RWPE1 (cell line): ENCODE measurements around the gene ANKRD34B.

Source experiments
- CTCF ChIA-PET: fragments of 350-600 bp; sonication (Branson Sonifier 250); formaldehyde crosslinking; extraction: SDS; loops from one replicate; lab custom pipeline; 2021; lab: Yijun Ruan, JAX
- POLR2A ChIA-PET: fragments of 400-600 bp; formaldehyde crosslinking; extraction: SDS; loops from one replicate; lab custom pipeline; 2020; ENCODE audit warnings: antibody characterized with exemption; ENCODE audit not compliant: low non-redundant PET; lab: Yijun Ruan, JAX
- DNase-seq: peaks from one replicate; pipeline ENCODE4 v3.0.0; 2012; ENCODE audit warnings: low spot score
- H3K27ac ChIP-seq: fragments of 450-650 bp; 2 replicates; pipeline ENCODE4 v1.5.1; 2017
- TF ChIP-seq, protein P1 (sequence below): fragments of 450-650 bp; conservative IDR thresholded peaks from 2 replicates; pipeline ENCODE4 v1.5.1; 2017; ENCODE audit warnings: low read depth, mild to moderate bottlenecking

The ANKRD34B gene

DNA sequence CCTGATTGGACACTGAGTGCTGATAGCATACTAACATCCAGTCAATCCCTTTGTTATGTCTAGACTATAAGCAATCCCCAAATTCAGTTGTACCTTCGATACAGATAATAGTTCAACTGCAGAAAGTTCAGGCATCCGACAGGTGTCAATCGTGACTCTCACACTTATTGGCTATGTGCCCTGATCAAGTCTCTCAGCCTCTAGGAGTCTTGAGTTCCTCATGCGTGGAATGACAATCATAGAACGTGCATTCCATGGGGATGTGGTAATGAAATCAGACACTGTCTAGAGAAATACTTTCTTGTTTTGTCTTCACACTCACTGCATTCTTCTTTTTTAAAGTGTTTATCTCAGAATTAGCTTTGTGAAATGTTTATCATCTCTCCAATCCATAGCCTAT lies 4.8 kb downstream of the ANKRD34B start:
- ChIA-PET CTCF (no interaction called here), POLR2A (no interaction called here)

DNA sequence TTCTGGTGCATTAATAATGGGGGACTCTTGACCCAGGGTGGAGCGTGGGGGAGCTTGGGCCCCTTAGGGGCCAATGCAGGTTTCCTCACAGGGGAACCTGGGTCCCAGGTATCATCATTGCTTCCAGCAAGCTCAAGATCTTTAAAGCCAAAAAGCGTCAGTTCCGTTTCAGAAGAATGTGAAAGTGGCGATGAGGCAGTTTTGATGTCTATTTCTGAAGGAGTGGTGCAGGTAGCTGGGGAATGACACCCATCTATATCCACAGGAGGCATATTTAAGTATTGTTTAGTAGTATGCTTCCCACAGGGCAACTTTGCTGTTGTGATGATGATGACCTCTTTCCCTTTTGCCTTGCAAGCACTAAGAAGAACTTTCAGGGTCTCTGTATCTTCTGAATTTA lies 10.8 kb downstream of the ANKRD34B start:
- TF ChIP-seq, protein P1, sequence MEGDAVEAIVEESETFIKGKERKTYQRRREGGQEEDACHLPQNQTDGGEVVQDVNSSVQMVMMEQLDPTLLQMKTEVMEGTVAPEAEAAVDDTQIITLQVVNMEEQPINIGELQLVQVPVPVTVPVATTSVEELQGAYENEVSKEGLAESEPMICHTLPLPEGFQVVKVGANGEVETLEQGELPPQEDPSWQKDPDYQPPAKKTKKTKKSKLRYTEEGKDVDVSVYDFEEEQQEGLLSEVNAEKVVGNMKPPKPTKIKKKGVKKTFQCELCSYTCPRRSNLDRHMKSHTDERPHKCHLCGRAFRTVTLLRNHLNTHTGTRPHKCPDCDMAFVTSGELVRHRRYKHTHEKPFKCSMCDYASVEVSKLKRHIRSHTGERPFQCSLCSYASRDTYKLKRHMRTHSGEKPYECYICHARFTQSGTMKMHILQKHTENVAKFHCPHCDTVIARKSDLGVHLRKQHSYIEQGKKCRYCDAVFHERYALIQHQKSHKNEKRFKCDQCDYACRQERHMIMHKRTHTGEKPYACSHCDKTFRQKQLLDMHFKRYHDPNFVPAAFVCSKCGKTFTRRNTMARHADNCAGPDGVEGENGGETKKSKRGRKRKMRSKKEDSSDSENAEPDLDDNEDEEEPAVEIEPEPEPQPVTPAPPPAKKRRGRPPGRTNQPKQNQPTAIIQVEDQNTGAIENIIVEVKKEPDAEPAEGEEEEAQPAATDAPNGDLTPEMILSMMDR = no peak
- CTCF ChIA-PET = interaction anchor here (0.5 kb wide), 1 partner anchor 23 kb away, joined by 3 read pairs; no protein-coding TSS in a partner anchor
- DNase-seq = no peak
- POLR2A ChIA-PET = no interaction called here
- no peak overlapping the region for H3K27ac ChIP-seq

More for the DNA sequence above, 4.8 kb downstream of the ANKRD34B start:
- TF ChIP-seq, protein P1 = no peak
- no peak overlapping the region for H3K27ac ChIP-seq
- no peak for DNase-seq

DNA sequence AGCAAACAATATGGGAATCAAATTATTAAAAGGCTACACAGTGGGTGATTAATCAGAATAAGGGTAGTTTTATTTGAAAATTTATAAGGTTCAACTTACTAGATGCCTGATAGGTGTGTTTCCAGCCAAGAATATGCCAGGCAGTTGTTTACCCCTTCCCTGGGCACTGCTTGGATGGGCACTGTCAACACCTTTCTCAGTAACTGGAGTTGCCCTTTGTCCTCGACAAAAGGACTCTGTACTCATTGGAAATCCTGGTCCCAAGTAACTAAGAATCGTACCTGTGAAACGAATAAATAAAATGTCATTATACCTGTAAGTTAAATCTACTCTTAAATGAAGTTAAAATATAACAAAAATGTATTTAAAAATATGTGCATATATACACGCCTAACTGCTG lies 15.0 kb downstream of the ANKRD34B start:
- TF ChIP-seq, protein P1 = no peak
- no peak for DNase-seq
- ChIA-PET CTCF (no interaction called here), POLR2A (no interaction called here)
- H3K27ac ChIP-seq = no peak overlapping the region

DNA sequence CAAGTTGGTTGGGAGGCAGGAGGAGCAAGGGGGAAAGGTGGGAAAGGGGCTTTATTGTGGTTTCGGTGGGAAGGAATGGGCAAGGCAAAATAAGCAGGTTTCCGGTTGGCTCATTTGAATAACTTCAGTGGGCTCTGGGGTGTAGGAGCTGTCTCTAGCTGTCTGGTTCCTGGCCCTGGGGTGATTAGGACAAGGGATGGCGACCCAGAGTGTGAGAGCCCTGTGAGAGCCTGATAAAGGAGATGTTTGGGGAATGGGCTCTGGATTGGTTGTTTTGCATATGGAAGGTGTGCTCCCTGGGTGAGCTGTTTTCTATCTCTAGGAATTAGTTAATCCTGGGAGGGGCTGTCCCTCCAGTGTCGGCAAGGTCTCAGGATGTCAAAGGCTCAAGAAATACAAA lies 15.4 kb downstream of the ANKRD34B start:
- H3K27ac ChIP-seq = no peak overlapping the region
- ChIA-PET CTCF (no interaction called here), POLR2A (no interaction called here)
- TF ChIP-seq, protein P1 = no peak
- DNase-seq = no peak

DNA sequence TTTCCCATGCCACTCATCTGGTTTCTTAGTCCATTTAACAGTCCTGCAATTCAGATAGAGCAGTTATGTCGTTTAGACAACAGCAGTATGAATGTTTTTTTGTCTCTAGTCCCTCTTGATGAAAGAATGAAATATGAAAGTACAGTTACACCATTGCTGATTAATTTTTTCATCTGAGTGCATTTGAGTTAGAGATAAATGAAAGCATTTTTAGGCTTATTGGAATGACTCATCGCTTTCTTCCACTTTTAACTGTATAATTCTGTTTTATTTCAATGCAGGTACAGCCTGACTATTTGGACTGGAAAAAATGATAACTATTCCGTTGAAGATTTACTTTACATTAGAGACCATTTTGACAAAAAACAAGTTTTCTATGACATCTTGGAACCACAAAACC lies 28.7 kb downstream of the ANKRD34B start:
- CTCF ChIA-PET = no interaction called here

DNA sequence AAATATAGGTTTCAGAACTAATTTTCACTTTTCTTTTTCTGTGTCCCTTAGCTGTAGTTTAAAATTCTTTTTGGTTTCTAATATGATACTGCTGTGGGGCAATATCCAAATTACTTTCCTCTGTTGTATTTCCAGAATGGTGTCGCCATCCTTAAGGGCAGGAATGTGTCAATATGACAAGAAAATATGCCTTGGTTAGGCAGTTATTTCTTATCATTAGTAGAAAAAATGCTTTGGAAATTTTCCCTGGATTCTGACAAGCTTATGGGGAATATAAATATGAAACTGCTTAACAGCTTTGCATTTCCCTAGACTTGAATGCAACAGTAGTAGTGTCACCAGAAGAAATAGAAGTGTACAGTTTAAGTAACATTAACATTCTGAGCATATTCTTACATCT lies 29.4 kb downstream of the ANKRD34B start:
- H3K27ac ChIP-seq = no peak overlapping the region
- TF ChIP-seq, protein P1 = no peak
- CTCF ChIA-PET = no interaction called here
- POLR2A ChIA-PET = no interaction called here
- DNase-seq = no peak

More for the DNA sequence above, 28.7 kb downstream of the ANKRD34B start:
- no peak overlapping the region for H3K27ac ChIP-seq
- POLR2A ChIA-PET = no interaction called here
- TF ChIP-seq, protein P1 = no peak
- DNase-seq = no peak
